ENCODE measurements around the gene AP3M1.
A peak's percentile ranks its signal among the peaks of the same experiment; 100 is the strongest.

The AP3M1 gene

GRCh38 chr10:74114041-74114448, 36.6 kb downstream of the AP3M1 start:
- DNase-seq (ENCODE audit: low read depth): no peak

GRCh38 chr10:74113546-74113945, 37.1 kb downstream of the AP3M1 start:
- DNase-seq (ENCODE audit: low read depth): peak; percentile 42

- no peak for DNase-seq (ENCODE audit: low read depth)
Observed at GRCh38 chr10:74111799-74112198, 38.8 kb downstream of the AP3M1 start.

GRCh38 chr10:74110120-74110519, 40.5 kb downstream of the AP3M1 start:
- no peak for DNase-seq (ENCODE audit: low read depth)

GRCh38 chr10:74109452-74109851, 41.2 kb downstream of the AP3M1 start:
- no peak for DNase-seq (ENCODE audit: low read depth)

- DNase-seq (ENCODE audit: low read depth): no peak
Observed at GRCh38 chr10:74107391-74107790, 43.2 kb downstream of the AP3M1 start.

GRCh38 chr10:74104996-74105395, 45.6 kb downstream of the AP3M1 start:
- no peak for DNase-seq (ENCODE audit: low read depth)

GRCh38 chr10:74104480-74104879, 46.1 kb downstream of the AP3M1 start:
- DNase-seq (ENCODE audit: low read depth): no peak

- DNase-seq (ENCODE audit: low read depth): peak; percentile 52
Observed at GRCh38 chr10:74103560-74104258, 46.9 kb downstream of the AP3M1 start.

- no peak for DNase-seq (ENCODE audit: low read depth)
Observed at GRCh38 chr10:74099836-74100235, 50.8 kb downstream of the AP3M1 start.

GRCh38 chr10:74099420-74099819, 51.2 kb downstream of the AP3M1 start:
- no peak for DNase-seq (ENCODE audit: low read depth)

GRCh38 chr10:74097776-74098175, 52.9 kb downstream of the AP3M1 start:
- no peak for DNase-seq (ENCODE audit: low read depth)

GRCh38 chr10:74096777-74097176, 53.9 kb downstream of the AP3M1 start:
- no peak for DNase-seq (ENCODE audit: low read depth)

- no peak for DNase-seq (ENCODE audit: low read depth)
Observed at GRCh38 chr10:74094231-74094630, 56.4 kb downstream of the AP3M1 start.

GRCh38 chr10:74093530-74094164, 57.0 kb downstream of the AP3M1 start:
- DNase-seq (ENCODE audit: low read depth): no peak

GRCh38 chr10:74092372-74092771, 58.3 kb downstream of the AP3M1 start:
- DNase-seq (ENCODE audit: low read depth): no peak

- no peak for DNase-seq (ENCODE audit: low read depth)
Observed at GRCh38 chr10:74088722-74089121, 61.9 kb downstream of the AP3M1 start.

GRCh38 chr10:74086317-74086716, 64.3 kb downstream of the AP3M1 start:
- no peak for DNase-seq (ENCODE audit: low read depth)

- DNase-seq (ENCODE audit: low read depth): no peak
Observed at GRCh38 chr10:74084955-74085354, 65.7 kb downstream of the AP3M1 start.

- DNase-seq (ENCODE audit: low read depth): no peak
Observed at GRCh38 chr10:74083304-74083703, 67.3 kb downstream of the AP3M1 start.

GRCh38 chr10:74081941-74082718, 68.5 kb downstream of the AP3M1 start:
- no peak for DNase-seq (ENCODE audit: low read depth)

- DNase-seq (ENCODE audit: low read depth): peak; percentile 78
Observed at GRCh38 chr10:74081192-74081803, 69.3 kb downstream of the AP3M1 start.

Measured in ELR (cell line).